ENCODE measurements around the gene B9D2. TPM values are rescaled to one million over a fixed set of nuclear protein-coding genes. Genes with fewer than 3 reads are reported as not detected.

B9D2 gene
- total RNA-seq, 1 experiment from 2014 or later, result 18.4 TPM

DNA sequence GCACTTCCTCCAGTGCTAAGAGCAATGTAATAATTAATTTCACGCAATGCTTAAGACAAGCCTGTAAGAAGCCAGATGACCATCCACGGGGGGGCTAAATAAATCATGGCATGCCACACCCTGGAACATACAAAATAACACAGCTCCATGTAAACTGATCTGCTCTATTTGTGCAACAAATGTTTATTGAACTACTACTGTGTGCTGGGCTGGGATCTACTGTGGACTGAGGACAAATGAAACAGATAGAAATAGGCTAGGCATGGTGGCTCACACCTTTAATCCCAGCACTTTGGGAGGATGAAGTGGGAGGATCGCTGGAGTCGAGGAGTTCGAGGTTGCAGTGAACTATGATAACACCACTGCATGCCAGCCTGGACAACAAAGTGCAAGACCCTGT is 31.5 kb downstream of the B9D2 start:
- in situ Hi-C loops (cut with HindIII; ENCODE audit: low sequenced_read_pairs), result no loop called here

GRCh38 chr19:41332000-41332399 is 31.9 kb downstream of the B9D2 start:
- in situ Hi-C loops (cut with HindIII; ENCODE audit: low sequenced_read_pairs), result no loop called here
- no peak for DNase-seq (ENCODE audit: low spot score)

More for the DNA sequence above, 31.5 kb downstream of the B9D2 start:
- no peak for DNase-seq (ENCODE audit: low spot score)

GRCh38 chr19:41330946-41331678 is 32.8 kb downstream of the B9D2 start:
- no peak for DNase-seq (ENCODE audit: low spot score)

GRCh38 chr19:41330481-41330880 is 33.5 kb downstream of the B9D2 start:
- DNase-seq (ENCODE audit: low spot score), result no peak
- in situ Hi-C loops (cut with HindIII; ENCODE audit: low sequenced_read_pairs), result no loop called here

More at GRCh38 chr19:41330946-41331678, 32.8 kb downstream of the B9D2 start:
- in situ Hi-C loops (cut with HindIII; ENCODE audit: low sequenced_read_pairs), result no loop called here

- in situ Hi-C loops (cut with HindIII; ENCODE audit: low sequenced_read_pairs), result no loop called here
- no peak for DNase-seq (ENCODE audit: low spot score)
Measured at GRCh38 chr19:41328842-41329225, 35.1 kb downstream of the B9D2 start.

DNA sequence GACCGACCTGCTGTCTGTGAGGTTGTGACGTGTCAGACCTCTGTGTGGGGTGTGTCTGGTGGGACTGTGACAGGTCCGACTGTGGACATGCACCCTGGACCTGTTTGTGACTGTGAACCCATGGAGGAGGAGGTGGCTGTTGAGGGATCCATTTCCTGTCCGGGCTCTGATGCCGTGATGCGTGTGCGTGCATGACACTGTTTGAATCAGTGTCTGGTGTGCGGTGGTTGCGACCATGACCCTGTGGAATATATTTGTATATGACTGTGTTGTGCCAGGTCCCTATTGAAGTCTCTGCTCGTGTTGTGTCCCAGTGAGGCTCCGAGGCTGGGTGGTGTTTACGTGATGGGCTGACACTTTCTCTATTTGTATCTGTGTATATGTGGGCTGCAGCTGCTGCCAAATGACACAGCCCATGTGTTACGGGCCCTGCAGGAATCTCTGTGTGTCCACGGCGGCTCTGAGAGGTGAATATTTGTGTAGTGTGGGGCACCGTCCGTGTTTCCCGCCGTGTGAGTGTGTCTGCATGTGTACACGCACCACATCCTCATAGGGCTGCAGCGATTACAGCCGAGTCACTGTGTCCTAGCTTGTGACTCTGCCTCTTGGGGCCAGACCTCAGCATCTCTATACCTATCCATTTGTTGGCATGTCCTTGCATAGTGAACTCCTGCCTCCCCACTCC is 35.6 kb downstream of the B9D2 start:
- no peak for DNase-seq (ENCODE audit: low spot score)

GRCh38 chr19:41327576-41328156 is 36.3 kb downstream of the B9D2 start:
- no peak for DNase-seq (ENCODE audit: low spot score)
- in situ Hi-C loops (cut with HindIII; ENCODE audit: low sequenced_read_pairs), result no loop called here

More for the DNA sequence above, 35.6 kb downstream of the B9D2 start:
- in situ Hi-C loops (cut with HindIII; ENCODE audit: low sequenced_read_pairs), result no loop called here

DNA sequence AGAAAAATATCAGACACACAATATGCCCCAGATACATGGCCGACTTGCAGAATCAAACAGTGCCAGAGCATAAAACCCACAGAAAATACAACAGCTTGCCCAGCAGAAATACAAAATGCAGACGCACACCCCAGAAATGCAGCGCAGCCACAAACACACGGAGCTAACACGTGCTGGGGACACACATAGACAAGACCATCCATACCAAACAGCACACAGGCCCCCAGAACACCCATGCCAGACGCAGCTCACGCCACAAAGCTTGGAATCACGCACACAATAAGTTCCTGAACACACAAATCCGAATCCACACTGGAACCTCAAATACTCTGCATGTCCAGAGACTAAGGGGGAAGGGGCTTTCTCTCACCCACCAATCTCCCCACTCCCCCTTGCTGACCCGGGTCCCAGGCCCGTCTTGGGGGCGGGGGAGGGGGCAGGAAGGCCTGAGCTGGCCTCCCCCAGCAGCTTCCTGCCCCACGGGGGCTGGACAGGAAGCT is 36.8 kb downstream of the B9D2 start:
- in situ Hi-C loops (cut with HindIII; ENCODE audit: low sequenced_read_pairs), result no loop called here
- no peak for DNase-seq (ENCODE audit: low spot score)

GRCh38 chr19:41325947-41326706 is 37.8 kb downstream of the B9D2 start:
- in situ Hi-C loops (cut with HindIII; ENCODE audit: low sequenced_read_pairs), result no loop called here
- no peak for DNase-seq (ENCODE audit: low spot score)

DNA sequence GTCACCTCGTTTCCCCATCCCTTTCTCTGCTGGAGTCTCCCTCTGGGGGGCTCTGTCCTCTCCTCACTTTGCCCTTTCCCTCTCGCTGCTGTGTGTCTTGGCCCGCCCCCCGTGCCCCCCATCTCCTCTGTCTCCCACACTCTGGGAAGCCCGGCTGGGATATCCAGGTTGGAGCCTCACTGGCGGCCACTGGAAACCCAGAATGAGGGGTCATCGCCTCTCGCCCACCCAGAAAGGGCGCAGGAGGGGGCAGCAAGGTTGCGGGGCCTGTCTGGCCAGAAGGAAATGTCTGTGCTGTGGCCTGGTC is 38.4 kb downstream of the B9D2 start:
- DNase-seq (ENCODE audit: low spot score), result no peak
- in situ Hi-C loops (cut with HindIII; ENCODE audit: low sequenced_read_pairs), result no loop called here

DNA sequence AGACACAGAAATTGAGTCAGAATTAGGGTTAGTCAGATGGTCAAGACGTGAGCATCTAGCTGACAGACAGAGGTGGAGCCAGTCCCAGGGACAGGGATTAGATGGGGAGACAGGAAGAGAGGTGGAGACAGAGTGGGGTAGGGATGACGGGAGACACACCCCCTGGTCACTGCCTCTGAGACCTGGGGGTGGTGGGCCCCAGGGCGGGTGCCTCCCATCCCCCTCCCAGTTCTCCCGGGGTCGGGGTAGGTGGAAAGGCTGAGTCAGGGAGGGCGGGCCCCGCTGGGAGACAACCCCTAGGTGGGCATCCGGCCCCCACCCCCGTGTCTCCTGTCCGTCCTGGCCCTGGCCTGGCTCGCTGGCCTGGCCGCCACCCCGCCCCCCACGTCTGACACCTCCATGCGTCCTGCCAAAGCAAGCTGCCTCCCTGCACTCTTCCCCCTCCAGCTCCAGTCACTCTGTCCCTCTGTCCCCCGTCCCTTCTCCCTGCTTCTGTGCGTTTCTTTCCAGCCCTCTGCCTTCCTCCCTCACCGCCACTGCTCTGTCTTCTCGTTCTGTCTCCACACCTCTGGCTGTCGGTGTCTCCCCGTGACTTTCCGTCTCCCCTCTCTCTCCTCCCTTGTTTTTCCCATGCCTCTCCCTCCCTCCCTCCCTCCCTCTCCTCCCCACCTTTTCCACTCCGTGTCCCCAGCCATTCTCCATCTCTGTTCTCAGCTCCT is 38.9 kb downstream of the B9D2 start:
- in situ Hi-C loops (cut with HindIII; ENCODE audit: low sequenced_read_pairs), result no loop called here
- DNase-seq (ENCODE audit: low spot score), result no peak

GRCh38 chr19:41324231-41324702 is 39.7 kb downstream of the B9D2 start:
- in situ Hi-C loops (cut with HindIII; ENCODE audit: low sequenced_read_pairs), result no loop called here
- no peak for DNase-seq (ENCODE audit: low spot score)

GRCh38 chr19:41323430-41324125 is 40.4 kb downstream of the B9D2 start:
- DNase-seq (ENCODE audit: low spot score), result no peak
- in situ Hi-C loops (cut with HindIII; ENCODE audit: low sequenced_read_pairs), result no loop called here

- DNase-seq (ENCODE audit: low spot score), result no peak
Measured at GRCh38 chr19:41323023-41323422, 40.9 kb downstream of the B9D2 start.

GRCh38 chr19:41322451-41322850 is 41.5 kb downstream of the B9D2 start:
- DNase-seq (ENCODE audit: low spot score), result no peak
- in situ Hi-C loops (cut with HindIII; ENCODE audit: low sequenced_read_pairs), result no loop called here

More at GRCh38 chr19:41323023-41323422, 40.9 kb downstream of the B9D2 start:
- in situ Hi-C loops (cut with HindIII; ENCODE audit: low sequenced_read_pairs), result no loop called here

- in situ Hi-C loops (cut with HindIII; ENCODE audit: low sequenced_read_pairs), result no loop called here
- no peak for DNase-seq (ENCODE audit: low spot score)
Measured at GRCh38 chr19:41321600-41322270, 42.2 kb downstream of the B9D2 start.

DNA sequence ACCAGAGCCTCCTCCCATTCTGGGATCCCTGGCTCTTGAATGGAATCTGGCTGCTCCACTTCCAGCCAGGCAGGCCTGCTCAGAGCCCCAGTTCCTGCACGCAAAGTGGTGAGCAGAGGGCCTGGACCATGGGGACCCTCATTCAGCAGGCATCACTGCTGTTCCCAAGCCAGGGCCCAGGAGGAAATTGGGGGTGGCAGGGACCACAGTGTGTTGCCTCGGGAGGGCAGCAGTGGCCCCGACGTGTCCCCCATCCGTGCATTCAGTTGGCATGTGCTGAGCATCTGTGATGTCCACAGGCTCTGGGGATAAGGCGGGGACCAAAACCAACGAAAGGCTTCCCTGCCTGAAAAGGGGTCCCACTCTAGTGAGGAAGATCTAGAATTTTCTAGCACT is 42.7 kb downstream of the B9D2 start:
- no peak for DNase-seq (ENCODE audit: low spot score)
- in situ Hi-C loops (cut with HindIII; ENCODE audit: low sequenced_read_pairs), result no loop called here

DNA sequence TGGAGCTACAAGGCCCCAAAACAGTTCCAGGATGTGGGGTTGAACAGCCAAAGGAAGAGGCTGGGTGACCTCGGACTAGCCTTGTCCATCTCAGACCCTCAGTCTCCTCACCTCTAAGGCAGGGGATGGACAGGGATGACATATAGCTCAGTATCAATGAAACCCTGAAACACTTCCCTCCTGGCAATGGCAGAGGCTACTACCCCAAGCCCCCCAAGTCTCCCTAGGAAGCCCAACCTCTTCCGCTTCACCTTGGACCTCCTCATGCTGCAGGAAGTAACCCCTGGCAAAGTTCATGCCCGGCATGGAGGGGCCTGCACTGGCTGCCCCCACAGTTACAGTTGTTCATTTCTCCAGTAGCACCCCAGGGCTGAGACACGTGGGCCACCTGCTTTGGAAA is 43.4 kb downstream of the B9D2 start:
- in situ Hi-C loops (cut with HindIII; ENCODE audit: low sequenced_read_pairs), result no loop called here
- no peak for DNase-seq (ENCODE audit: low spot score)

Data from G401 (cell line).